Liver (tissue), 3 donors: ENCODE results near the gene GAB2.

Source experiments
- JUND ChIP-seq, 2 donors: IDR thresholded peaks; 2 replicates each; pipeline ENCODE4 v1.6.1; 2016; ENCODE audit warnings: antibody characterized with exemption in 2 of 2
- TAF1 ChIP-seq: conservative IDR thresholded peaks from 2 replicates; pipeline ENCODE4 v1.6.1; 2016; ENCODE audit warnings: antibody characterized with exemption, mild to moderate bottlenecking
- TF ChIP-seq, protein P1 (sequence below): fragments of 150-350 bp; IDR thresholded peaks from 2 replicates; pipeline ENCODE4 v1.5.1; 2017; ENCODE audit warnings: improper control_type of control experiment, low read depth, low read length; ENCODE audit not compliant: missing input control
- TF ChIP-seq, protein P2 (sequence below): IDR thresholded peaks from 2 replicates; pipeline ENCODE4 v1.6.1; 2016; ENCODE audit warnings: antibody characterized with exemption
- TF ChIP-seq, protein P3 (sequence below): IDR thresholded peaks from 2 replicates; pipeline ENCODE4 v1.6.1; 2016; ENCODE audit warnings: antibody characterized with exemption, mild to moderate bottlenecking
- donor health status: healthy.
- donor health status: healthy.

DNA sequence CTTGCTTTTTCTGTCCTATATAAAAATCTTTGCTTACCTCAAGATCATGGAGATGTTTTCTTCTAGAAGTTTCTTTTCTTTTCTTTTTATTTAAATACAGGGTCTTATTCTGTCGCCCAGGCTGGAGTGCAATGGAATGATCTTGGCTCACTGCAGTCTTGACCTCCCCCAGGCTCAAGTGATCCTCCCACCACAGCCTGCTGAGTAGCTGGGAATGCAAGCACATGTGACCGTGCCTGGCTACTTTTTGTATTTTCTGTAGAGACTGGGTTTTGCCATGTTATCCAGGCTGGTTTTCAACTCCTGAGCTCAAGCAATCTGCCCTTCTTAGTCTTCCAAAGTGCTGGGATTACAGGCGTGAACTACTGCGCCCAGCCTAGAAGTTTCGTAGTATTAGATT, 183.6 kb downstream of the GAB2 start:
- TF ChIP-seq, protein P1, sequence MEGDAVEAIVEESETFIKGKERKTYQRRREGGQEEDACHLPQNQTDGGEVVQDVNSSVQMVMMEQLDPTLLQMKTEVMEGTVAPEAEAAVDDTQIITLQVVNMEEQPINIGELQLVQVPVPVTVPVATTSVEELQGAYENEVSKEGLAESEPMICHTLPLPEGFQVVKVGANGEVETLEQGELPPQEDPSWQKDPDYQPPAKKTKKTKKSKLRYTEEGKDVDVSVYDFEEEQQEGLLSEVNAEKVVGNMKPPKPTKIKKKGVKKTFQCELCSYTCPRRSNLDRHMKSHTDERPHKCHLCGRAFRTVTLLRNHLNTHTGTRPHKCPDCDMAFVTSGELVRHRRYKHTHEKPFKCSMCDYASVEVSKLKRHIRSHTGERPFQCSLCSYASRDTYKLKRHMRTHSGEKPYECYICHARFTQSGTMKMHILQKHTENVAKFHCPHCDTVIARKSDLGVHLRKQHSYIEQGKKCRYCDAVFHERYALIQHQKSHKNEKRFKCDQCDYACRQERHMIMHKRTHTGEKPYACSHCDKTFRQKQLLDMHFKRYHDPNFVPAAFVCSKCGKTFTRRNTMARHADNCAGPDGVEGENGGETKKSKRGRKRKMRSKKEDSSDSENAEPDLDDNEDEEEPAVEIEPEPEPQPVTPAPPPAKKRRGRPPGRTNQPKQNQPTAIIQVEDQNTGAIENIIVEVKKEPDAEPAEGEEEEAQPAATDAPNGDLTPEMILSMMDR, result no peak
- TF ChIP-seq, protein P2, sequence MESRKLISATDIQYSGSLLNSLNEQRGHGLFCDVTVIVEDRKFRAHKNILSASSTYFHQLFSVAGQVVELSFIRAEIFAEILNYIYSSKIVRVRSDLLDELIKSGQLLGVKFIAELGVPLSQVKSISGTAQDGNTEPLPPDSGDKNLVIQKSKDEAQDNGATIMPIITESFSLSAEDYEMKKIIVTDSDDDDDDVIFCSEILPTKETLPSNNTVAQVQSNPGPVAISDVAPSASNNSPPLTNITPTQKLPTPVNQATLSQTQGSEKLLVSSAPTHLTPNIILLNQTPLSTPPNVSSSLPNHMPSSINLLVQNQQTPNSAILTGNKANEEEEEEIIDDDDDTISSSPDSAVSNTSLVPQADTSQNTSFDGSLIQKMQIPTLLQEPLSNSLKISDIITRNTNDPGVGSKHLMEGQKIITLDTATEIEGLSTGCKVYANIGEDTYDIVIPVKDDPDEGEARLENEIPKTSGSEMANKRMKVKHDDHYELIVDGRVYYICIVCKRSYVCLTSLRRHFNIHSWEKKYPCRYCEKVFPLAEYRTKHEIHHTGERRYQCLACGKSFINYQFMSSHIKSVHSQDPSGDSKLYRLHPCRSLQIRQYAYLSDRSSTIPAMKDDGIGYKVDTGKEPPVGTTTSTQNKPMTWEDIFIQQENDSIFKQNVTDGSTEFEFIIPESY, result no peak
- TF ChIP-seq JUND (IDR thresholded peaks at IDR 0.05) (no peak), TAF1 (no peak)
- TF ChIP-seq, protein P3, sequence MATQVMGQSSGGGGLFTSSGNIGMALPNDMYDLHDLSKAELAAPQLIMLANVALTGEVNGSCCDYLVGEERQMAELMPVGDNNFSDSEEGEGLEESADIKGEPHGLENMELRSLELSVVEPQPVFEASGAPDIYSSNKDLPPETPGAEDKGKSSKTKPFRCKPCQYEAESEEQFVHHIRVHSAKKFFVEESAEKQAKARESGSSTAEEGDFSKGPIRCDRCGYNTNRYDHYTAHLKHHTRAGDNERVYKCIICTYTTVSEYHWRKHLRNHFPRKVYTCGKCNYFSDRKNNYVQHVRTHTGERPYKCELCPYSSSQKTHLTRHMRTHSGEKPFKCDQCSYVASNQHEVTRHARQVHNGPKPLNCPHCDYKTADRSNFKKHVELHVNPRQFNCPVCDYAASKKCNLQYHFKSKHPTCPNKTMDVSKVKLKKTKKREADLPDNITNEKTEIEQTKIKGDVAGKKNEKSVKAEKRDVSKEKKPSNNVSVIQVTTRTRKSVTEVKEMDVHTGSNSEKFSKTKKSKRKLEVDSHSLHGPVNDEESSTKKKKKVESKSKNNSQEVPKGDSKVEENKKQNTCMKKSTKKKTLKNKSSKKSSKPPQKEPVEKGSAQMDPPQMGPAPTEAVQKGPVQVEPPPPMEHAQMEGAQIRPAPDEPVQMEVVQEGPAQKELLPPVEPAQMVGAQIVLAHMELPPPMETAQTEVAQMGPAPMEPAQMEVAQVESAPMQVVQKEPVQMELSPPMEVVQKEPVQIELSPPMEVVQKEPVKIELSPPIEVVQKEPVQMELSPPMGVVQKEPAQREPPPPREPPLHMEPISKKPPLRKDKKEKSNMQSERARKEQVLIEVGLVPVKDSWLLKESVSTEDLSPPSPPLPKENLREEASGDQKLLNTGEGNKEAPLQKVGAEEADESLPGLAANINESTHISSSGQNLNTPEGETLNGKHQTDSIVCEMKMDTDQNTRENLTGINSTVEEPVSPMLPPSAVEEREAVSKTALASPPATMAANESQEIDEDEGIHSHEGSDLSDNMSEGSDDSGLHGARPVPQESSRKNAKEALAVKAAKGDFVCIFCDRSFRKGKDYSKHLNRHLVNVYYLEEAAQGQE, result no peak
